Breast epithelium (tissue), 4 donors: Measurements from ENCODE around the gene MOCS1. TPM values are rescaled to one million over a fixed set of nuclear protein-coding genes. Genes with fewer than 3 reads are reported as not detected.

Experiments used
- DNase-seq, 2 donors: peaks; one replicate each; pipeline ENCODE4 v3.0.0-alpha.2; 2019; ENCODE audit warnings: low spot score in 2 of 2
- H3K27ac ChIP-seq, 2 donors: fragments of 200-600 bp; sonication (generic) in 1 of 2; one replicate each; pipeline ENCODE4 v1.5.1; 2016 to 2019; ENCODE audit warnings: mild to moderate bottlenecking in 1 of 2
- H3K27me3 ChIP-seq, 2 donors: fragments of 200-600 bp; sonication (generic) in 1 of 2; one replicate each; pipeline versions ENCODE4 v1.5.1 to v1.6.0; 2017 to 2019; ENCODE audit warnings: control low read depth in 1 of 2, mild to moderate bottlenecking in 1 of 2
- H3K36me3 ChIP-seq: fragments of 200-600 bp; one replicate; pipeline ENCODE4 v1.5.1; 2019
- H3K4me1 ChIP-seq, 2 donors: fragments of 200-600 bp; sonication (generic); one replicate each; pipeline ENCODE4 v1.5.1; 2016 to 2019; ENCODE audit warnings: control low read depth in 1 of 2
- H3K4me3 ChIP-seq, 3 donors: fragments of 200-600 bp; sonication (generic); 1 replicate in 2 of 3; 2 replicates in 1 of 3; pipeline ENCODE4 v1.5.1; 2016 to 2019; ENCODE audit warnings: mild to moderate bottlenecking in 3 of 3, moderate library complexity in 2 of 3
- H3K9me3 ChIP-seq, 2 donors: fragments of 200-600 bp; sonication (generic) in 1 of 2; one replicate each; pipeline ENCODE4 v1.5.1; 2016 to 2019; ENCODE audit warnings: control low read depth in 1 of 2
- CTCF ChIP-seq, 3 donors: fragments of 450-650 bp; IDR thresholded peaks; one replicate each; pipeline ENCODE4 v1.5.1; 2016 to 2017; ENCODE audit warnings: antibody characterized with exemption in 3 of 3, mild to moderate bottlenecking in 3 of 3, moderate library complexity in 3 of 3
- POLR2A ChIP-seq: fragments of 450-650 bp; IDR thresholded peaks from one replicate; pipeline ENCODE4 v1.6.1; 2016; ENCODE audit warnings: antibody characterized with exemption, mild to moderate bottlenecking, moderate library complexity
- POLR2AphosphoS5 ChIP-seq, 3 donors: sonication (generic); formaldehyde crosslinking; IDR thresholded peaks; one replicate each; pipeline ENCODE4 v1.6.1; 2017; ENCODE audit warnings: antibody characterized with exemption in 3 of 3
- intact Hi-C: fragments of 100-400 bp; cut with DNase I; formaldehyde crosslinking; loops from one replicate; pipeline ENCODE4 v1.15.1; 2023; ENCODE audit warnings: low total_unique reads
- total RNA-seq, 3 donors: library from RNA; depleted of rRNA; stranded (reverse); fragments of >200 nt; gene quantifications; one replicate each; pipeline ENCODE4 v1.1.0, GENCODE V29; 2016

Gene MOCS1
- total RNA-seq, 3 donors from 2014 or later = 23.6 to 78.9 (median 25.3) TPM

- TF ChIP-seq POLR2A = no peak
- TF ChIP-seq POLR2AphosphoS5 (IDR thresholded peaks at IDR 0.05) = no peak
- TF ChIP-seq CTCF (IDR thresholded peaks at IDR 0.05) = no peak
- peak overlapping the region in 1 of 2 donors; percentile 67 for H3K27ac ChIP-seq
Measured at GRCh38 chr6:39887692-39888450, 46.4 kb downstream of the MOCS1 start.

GRCh38 chr6:39886871-39887270 is 47.4 kb downstream of the MOCS1 start:
- Histone ChIP-seq H3K36me3 (no peaks in the 10 kb centered on the region), H3K27me3 (no peaks in the 10 kb centered on the region), H3K27ac (peak overlapping the region in 1 of 2 donors; percentile 67), H3K4me1 (no peaks in the 10 kb centered on the region), H3K9me3 (no peaks in the 10 kb centered on the region), H3K4me3 (no peak overlapping the region)
- intact Hi-C loops = no loop called here
- DNase-seq = no peak
- no peak for TF ChIP-seq POLR2AphosphoS5 (IDR thresholded peaks at IDR 0.05)
- no peak for TF ChIP-seq CTCF (IDR thresholded peaks at IDR 0.05)
- TF ChIP-seq POLR2A = no peak

More at GRCh38 chr6:39887692-39888450, 46.4 kb downstream of the MOCS1 start:
- H3K27me3 ChIP-seq = no peaks in the 10 kb centered on the region
- no peaks in the 10 kb centered on the region for H3K9me3 ChIP-seq
- no peaks in the 10 kb centered on the region for H3K36me3 ChIP-seq
- no peak for DNase-seq
- H3K4me3 ChIP-seq = no peak overlapping the region
- no peaks in the 10 kb centered on the region for H3K4me1 ChIP-seq
- intact Hi-C loops = no loop called here

- Histone ChIP-seq H3K9me3 (no peaks in the 10 kb centered on the region), H3K4me3 (no peak overlapping the region), H3K4me1 (no peaks in the 10 kb centered on the region), H3K27ac (peak overlapping the region in 1 of 2 donors; percentile 38), H3K27me3 (no peaks in the 10 kb centered on the region), H3K36me3 (no peaks in the 10 kb centered on the region)
- no peak for DNase-seq
- intact Hi-C loops = loop anchor here (2.0 kb wide), 1 partner anchor 43 kb away; no protein-coding TSS in a partner anchor
- TF ChIP-seq POLR2AphosphoS5 (IDR thresholded peaks at IDR 0.05) = no peak
- no peak for TF ChIP-seq CTCF (IDR thresholded peaks at IDR 0.05)
- TF ChIP-seq POLR2A = no peak
Measured at GRCh38 chr6:39885691-39886090, 48.6 kb downstream of the MOCS1 start.

- H3K36me3 ChIP-seq = no peaks in the 10 kb centered on the region
Measured at GRCh38 chr6:39884696-39885095, 49.6 kb downstream of the MOCS1 start.

More at GRCh38 chr6:39884696-39885095, 49.6 kb downstream of the MOCS1 start:
- no peak overlapping the region for H3K4me3 ChIP-seq
- TF ChIP-seq POLR2A (no peak), POLR2AphosphoS5 (IDR thresholded peaks at IDR 0.05) (no peak), CTCF (IDR thresholded peaks at IDR 0.05) (no peak)
- H3K4me1 ChIP-seq = no peaks in the 10 kb centered on the region
- DNase-seq = no peak
- intact Hi-C loops = loop anchor here (2.0 kb wide), 1 partner anchor 44 kb away; no protein-coding TSS in a partner anchor
- peak overlapping the region in 1 of 2 donors; percentile 7 for H3K27ac ChIP-seq
- no peaks in the 10 kb centered on the region for H3K27me3 ChIP-seq
- H3K9me3 ChIP-seq = no peaks in the 10 kb centered on the region
